K562 (cell line): Measurements from ENCODE around the gene SESN3. TPM values are rescaled to one million over a fixed set of nuclear protein-coding genes. Genes with fewer than 3 reads are reported as not detected.

Source experiments
- CBX3 ChIP-seq, 2 experiments: IDR thresholded peaks; 1 replicate in 1 of 2; 2 replicates in 1 of 2; pipeline ENCODE4 v1.6.1; 2012; ENCODE audit warnings: inconsistent platforms in 2 of 2, low read length in 2 of 2, borderline replicate concordance in 1 of 2, control low read depth in 1 of 2
- CC2D1A ChIP-seq: fragments of 450-650 bp; IDR thresholded peaks from 2 replicates; pipeline ENCODE4 v1.6.1; 2017; ENCODE audit warnings: mild to moderate bottlenecking
- DPF2 ChIP-seq: fragments of 450-650 bp; IDR thresholded peaks from 2 replicates; pipeline ENCODE4 v1.6.1; 2016
- ETS1 ChIP-seq: conservative IDR thresholded peaks from 2 replicates; pipeline ENCODE4 v1.6.1; 2011; ENCODE audit warnings: low read depth, mild to moderate bottlenecking, low read length; ENCODE audit not compliant: control insufficient read depth
- HDAC3 ChIP-seq: fragments of 450-650 bp; IDR thresholded peaks from 2 replicates; pipeline ENCODE4 v1.6.1; 2018; ENCODE audit warnings: borderline replicate concordance, mild to moderate bottlenecking, moderate library complexity; ENCODE audit not compliant: partially characterized antibody
- NBN ChIP-seq: fragments of 450-650 bp; IDR thresholded peaks from 2 replicates; pipeline ENCODE4 v1.6.1; 2016; ENCODE audit warnings: low read depth, mild to moderate bottlenecking
- NFE2 ChIP-seq: IDR thresholded peaks from 2 replicates; pipeline ENCODE4 v1.6.1; 2014; ENCODE audit warnings: antibody characterized with exemption, low read depth
- NFRKB ChIP-seq: fragments of 450-650 bp; IDR thresholded peaks from 2 replicates; pipeline ENCODE4 v1.6.1; 2016; ENCODE audit warnings: low read depth
- SIRT6 ChIP-seq: IDR thresholded peaks from one replicate; pipeline ENCODE4 v1.6.1; 2012; ENCODE audit warnings: low read depth, mild to moderate bottlenecking, control low read depth, inconsistent platforms, low read length, moderate library complexity
- SPI1 ChIP-seq: IDR thresholded peaks from 2 replicates; pipeline ENCODE4 v1.6.1; 2011; ENCODE audit warnings: low read depth, low read length, control low read depth, borderline replicate concordance
- TCF7L2 ChIP-seq: fragments of 150-350 bp; IDR thresholded peaks from 2 replicates; pipeline ENCODE4 v1.6.1; 2016; ENCODE audit warnings: low read depth, mild to moderate bottlenecking, low read length, moderate library complexity
- TEAD4 ChIP-seq, 2 experiments: sonication (generic) in 1 of 2; formaldehyde crosslinking in 1 of 2; IDR thresholded peaks; 2 replicates each; pipeline versions ENCODE4 v1.6.1 to v1.8.0; 2012 to 2022; ENCODE audit warnings: borderline replicate concordance in 1 of 2, inconsistent platforms in 1 of 2, low read length in 1 of 2, mild to moderate bottlenecking in 1 of 2, missing genetic modification reagents in 1 of 2
- TRIM28 ChIP-seq: fragments of 450-650 bp; IDR thresholded peaks from 2 replicates; pipeline ENCODE4 v1.6.1; 2017
- XRCC4 ChIP-seq: IDR thresholded peaks from one replicate; pipeline ENCODE4 v1.6.1; 2011; ENCODE audit not compliant: insufficient read depth, insufficient read length; ENCODE audit errors: extremely low read depth
- polyA plus RNA-seq, 8 experiments: library from polyadenylated mRNA; depleted of rRNA in 4 of 8; stranded (reverse) in 5 of 8; unstranded in 3 of 8; fragments of >200 nt; fragmentation: Nextera tagmentation in 2 of 8; fragmentation: Illumina TruSeq in 1 of 8; extraction: Ambion mirVana in 2 of 8; extraction: Trizol in 1 of 8; gene quantifications; 2 replicates each; pipeline versions ENCODE4 v1.2.1 to v1.2.3, GENCODE V29; 2011 to 2014; ENCODE audit warnings: inconsistent platforms in 1 of 8, missing spikeins in 1 of 8
- total RNA-seq, 7 experiments: library from RNA; depleted of rRNA in 6 of 7; stranded (reverse); fragments of >200 nt in 6 of 7; fragmentation: Illumina TruSeq in 2 of 7; extraction: Trizol in 2 of 7; gene quantifications; 2 replicates each; pipeline versions ENCODE4 v1.2.1 to v1.2.3, GENCODE V29; 2011 to 2021; ENCODE audit warnings: low replicate concordance in 1 of 7
- TF ChIP-seq, protein P1 (sequence below), 2 experiments: fragments of 450-650 bp; IDR thresholded peaks; 2 replicates each; pipeline ENCODE4 v1.6.1; 2016; ENCODE audit warnings: mild to moderate bottlenecking in 2 of 2, borderline replicate concordance in 1 of 2, low read depth in 1 of 2, moderate library complexity in 1 of 2
- TF ChIP-seq, protein P2 (sequence below): fragments of 250-450 bp; sonication (Bioruptor Pico); IDR thresholded peaks from 2 replicates; pipeline ENCODE4 v1.8.0; 2021; ENCODE audit warnings: moderate library complexity, mild to moderate bottlenecking, inconsistent platforms

SESN3 gene
- total and polyA plus RNA-seq, 9 of the 15 experiments (the other 6 are each of a cell fraction or from before 2014, with no cell fraction given) = 0.44 to 2.6 (median 1.5) TPM

GRCh38 chr11:95147364-95147905, 83.6 kb downstream of the SESN3 start (continued):
- TF ChIP-seq, protein P1, sequence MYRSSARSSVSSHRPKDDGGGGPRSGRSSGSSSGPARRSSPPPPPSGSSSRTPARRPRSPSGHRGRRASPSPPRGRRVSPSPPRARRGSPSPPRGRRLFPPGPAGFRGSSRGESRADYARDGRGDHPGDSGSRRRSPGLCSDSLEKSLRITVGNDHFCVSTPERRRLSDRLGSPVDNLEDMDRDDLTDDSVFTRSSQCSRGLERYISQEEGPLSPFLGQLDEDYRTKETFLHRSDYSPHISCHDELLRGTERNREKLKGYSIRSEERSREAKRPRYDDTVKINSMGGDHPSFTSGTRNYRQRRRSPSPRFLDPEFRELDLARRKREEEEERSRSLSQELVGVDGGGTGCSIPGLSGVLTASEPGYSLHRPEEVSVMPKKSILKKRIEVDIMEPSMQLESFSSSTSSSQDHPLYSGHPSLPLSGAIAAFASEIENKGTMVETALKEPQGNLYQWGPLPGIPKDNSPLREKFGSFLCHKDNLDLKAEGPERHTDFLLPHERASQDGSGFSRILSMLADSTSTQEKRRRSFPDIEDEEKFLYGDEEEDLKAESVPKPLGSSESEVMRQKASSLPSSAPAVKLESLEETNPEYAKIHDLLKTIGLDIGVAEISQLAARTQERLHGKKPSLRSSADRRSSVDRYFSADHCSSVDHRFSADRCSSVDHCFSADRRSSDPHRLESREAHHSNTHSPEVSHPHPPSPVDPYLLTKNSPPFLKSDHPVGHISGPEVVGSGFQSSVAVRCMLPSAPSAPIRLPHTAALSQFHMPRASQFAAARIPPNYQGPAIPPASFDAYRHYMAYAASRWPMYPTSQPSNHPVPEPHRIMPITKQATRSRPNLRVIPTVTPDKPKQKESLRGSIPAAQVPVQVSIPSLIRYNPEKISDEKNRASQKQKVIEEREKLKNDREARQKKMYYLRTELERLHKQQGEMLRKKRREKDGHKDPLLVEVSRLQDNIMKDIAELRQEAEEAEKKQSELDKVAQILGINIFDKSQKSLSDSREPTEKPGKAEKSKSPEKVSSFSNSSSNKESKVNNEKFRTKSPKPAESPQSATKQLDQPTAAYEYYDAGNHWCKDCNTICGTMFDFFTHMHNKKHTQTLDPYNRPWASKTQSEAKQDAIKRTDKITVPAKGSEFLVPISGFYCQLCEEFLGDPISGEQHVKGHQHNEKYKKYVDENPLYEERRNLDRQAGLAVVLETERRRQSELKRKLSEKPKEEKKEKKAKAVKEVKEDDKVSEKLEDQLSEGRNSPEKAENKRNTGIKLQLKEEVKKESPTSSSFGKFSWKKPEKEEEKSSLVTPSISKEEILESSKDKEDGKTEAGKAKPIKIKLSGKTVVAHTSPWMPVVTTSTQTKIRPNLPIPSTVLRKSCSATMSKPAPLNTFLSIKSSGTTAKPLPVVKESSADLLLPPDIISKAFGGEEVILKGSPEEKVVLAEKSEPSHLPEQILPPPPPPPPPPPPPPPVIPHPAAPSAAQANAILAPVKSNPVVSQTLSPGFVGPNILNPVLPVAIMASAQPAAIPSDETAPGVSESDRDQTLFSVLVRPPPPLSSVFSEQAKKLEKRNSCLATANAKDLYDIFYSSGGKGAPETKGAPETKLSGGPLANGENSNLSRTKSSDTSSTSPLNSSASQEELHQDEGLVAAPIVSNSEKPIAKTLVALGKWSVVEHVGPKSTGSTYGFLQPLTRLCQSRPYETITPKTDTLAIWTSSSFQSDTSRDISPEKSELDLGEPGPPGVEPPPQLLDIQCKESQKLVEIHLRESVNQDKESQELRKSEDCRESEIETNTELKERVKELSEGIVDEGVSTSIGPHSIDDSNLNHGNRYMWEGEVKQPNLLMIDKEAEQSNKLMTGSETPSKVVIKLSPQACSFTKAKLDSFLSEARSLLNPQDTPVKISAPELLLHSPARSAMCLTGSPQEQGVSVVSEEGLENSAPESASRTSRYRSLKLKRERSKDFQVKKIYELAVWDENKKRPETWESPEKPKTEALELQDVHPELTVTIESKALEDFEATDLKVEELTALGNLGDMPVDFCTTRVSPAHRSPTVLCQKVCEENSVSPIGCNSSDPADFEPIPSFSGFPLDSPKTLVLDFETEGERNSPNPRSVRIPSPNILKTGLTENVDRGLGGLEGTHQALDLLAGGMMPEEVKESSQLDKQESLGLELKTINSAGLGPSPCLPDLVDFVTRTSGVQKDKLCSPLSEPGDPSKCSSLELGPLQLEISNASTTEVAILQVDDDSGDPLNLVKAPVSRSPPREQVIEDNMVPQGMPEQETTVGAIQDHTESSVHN (IDR thresholded peaks at IDR 0.05; ENCODE audit: borderline replicate concordance in 1 of 2, low read depth in 1 of 2) = peak in 1 of 2 experiments; percentile 84; a peak in 2 of 4 replicates
- peak; percentile 76; the same call in 1 of the 2 replicates for TF ChIP-seq NBN
- TF ChIP-seq, protein P2, sequence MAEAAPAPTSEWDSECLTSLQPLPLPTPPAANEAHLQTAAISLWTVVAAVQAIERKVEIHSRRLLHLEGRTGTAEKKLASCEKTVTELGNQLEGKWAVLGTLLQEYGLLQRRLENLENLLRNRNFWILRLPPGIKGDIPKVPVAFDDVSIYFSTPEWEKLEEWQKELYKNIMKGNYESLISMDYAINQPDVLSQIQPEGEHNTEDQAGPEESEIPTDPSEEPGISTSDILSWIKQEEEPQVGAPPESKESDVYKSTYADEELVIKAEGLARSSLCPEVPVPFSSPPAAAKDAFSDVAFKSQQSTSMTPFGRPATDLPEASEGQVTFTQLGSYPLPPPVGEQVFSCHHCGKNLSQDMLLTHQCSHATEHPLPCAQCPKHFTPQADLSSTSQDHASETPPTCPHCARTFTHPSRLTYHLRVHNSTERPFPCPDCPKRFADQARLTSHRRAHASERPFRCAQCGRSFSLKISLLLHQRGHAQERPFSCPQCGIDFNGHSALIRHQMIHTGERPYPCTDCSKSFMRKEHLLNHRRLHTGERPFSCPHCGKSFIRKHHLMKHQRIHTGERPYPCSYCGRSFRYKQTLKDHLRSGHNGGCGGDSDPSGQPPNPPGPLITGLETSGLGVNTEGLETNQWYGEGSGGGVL = no peak
- no peak for TF ChIP-seq SIRT6
- TF ChIP-seq XRCC4 = no peak
- no peak for TF ChIP-seq TRIM28
- TF ChIP-seq SPI1 = peak; percentile 59; the same call in 1 of the 2 replicates
- TF ChIP-seq ETS1 = peak; percentile 60; the same call in 1 of the 2 replicates
- peak; percentile 94 for TF ChIP-seq NFE2
- TF ChIP-seq CBX3 (IDR thresholded peaks at IDR 0.05; ENCODE audit: borderline replicate concordance in 1 of 2, low read length in 2 of 2) = peak in 1 of 2 experiments; percentile 81; a peak in 2 of 3 replicates
- TF ChIP-seq TEAD4 (IDR thresholded peaks at IDR 0.05; ENCODE audit: low read length) = peak; percentile 96
- no peak for TF ChIP-seq TEAD4 (CRISPR knock-in tag; IDR thresholded peaks at IDR 0.05; ENCODE audit: borderline replicate concordance)
- TF ChIP-seq DPF2 = peak; percentile 99
- TF ChIP-seq TCF7L2 = no peak
- peak; percentile 62 for TF ChIP-seq HDAC3
- peak; percentile 71; the same call in 1 of the 2 replicates for TF ChIP-seq CC2D1A
- 0 out of 2 replicates have a peak, but pooled peaks have one; percentile 37 for TF ChIP-seq NFRKB
